AG09309 (cell line): ENCODE results near the gene DOLPP1.
"Not testable (repeated sequence)": the region's sequence is repeated elsewhere in the genome, so short reads cannot be mapped to it uniquely, and the experiment has no call there.

ENCODE experiments used
- DNase-seq: peaks from one replicate; pipeline ENCODE4 v3.0.0-alpha.2; 2010; ENCODE audit warnings: low read depth
- H3K4me3 ChIP-seq: 2 replicates; pipeline ENCODE4 v1.5.1; 2011; ENCODE audit warnings: mild to moderate bottlenecking, low read depth, low read length, moderate library complexity; ENCODE audit not compliant: control insufficient read depth
- CTCF ChIP-seq: IDR thresholded peaks from 2 replicates; pipeline ENCODE4 v1.5.1; 2011; ENCODE audit warnings: mild to moderate bottlenecking, low read depth, low read length, inconsistent platforms; ENCODE audit not compliant: insufficient read depth, control insufficient read depth; ENCODE audit errors: missing control alignments

The DOLPP1 gene

GRCh38 chr9:129124506-129125069 lies 43.7 kb downstream of the DOLPP1 start:
- H3K4me3 ChIP-seq: no peak overlapping the region
- DNase-seq: no peak
- no peak for TF ChIP-seq CTCF

GRCh38 chr9:129125478-129125877 lies 44.6 kb downstream of the DOLPP1 start:
- H3K4me3 ChIP-seq: no peak overlapping the region
- DNase-seq: peak; percentile 73
- TF ChIP-seq CTCF: no peak

GRCh38 chr9:129126749-129127618 lies 46.1 kb downstream of the DOLPP1 start:
- H3K4me3 ChIP-seq: no peak overlapping the region
- no peak for DNase-seq
- no peak for TF ChIP-seq CTCF

GRCh38 chr9:129128689-129129088 lies 47.8 kb downstream of the DOLPP1 start:
- TF ChIP-seq CTCF: no peak
- no peak for DNase-seq
- H3K4me3 ChIP-seq: no peak overlapping the region

- DNase-seq: not testable (repeated sequence)
These were observed 49.4 kb downstream of the DOLPP1 start for GRCh38 chr9:129130271-129130670.

GRCh38 chr9:129130791-129131190 lies 49.9 kb downstream of the DOLPP1 start:
- TF ChIP-seq CTCF: no peak
- DNase-seq: no peak
- H3K4me3 ChIP-seq: no peak overlapping the region

More at GRCh38 chr9:129130271-129130670, 49.4 kb downstream of the DOLPP1 start:
- H3K4me3 ChIP-seq: not testable (repeated sequence)
